ENCODE data around the gene SLC6A6.

GRCh38 chr3:14404186-14404585 lies 1.8 kb downstream of the SLC6A6 start:
- no peak for TF ChIP-seq CTCF (optimal IDR thresholded peaks at IDR 0.05 in 1 of 3, IDR thresholded peaks at IDR 0.05 in 1 of 3, conservative IDR thresholded peaks at IDR 0.05 in 1 of 3; ENCODE audit: extremely low read depth in 1 of 3, insufficient read depth in 2 of 3, low read length in 3 of 3)
- TF ChIP-seq EZH2 (IDR thresholded peaks at IDR 0.05; ENCODE audit: low read length), result no peak
